ENCODE results near the gene SNX1.

SNX1 gene

GRCh38 chr15:64187396-64188191 is 91.8 kb downstream of the SNX1 start:
- no peak for TF ChIP-seq CTCF (IDR thresholded peaks at IDR 0.05)

Data from LNCAP (cell line).